NCI-H187 (cell line): ENCODE results near the gene PPIP5K1.
"Not testable (repeated sequence)": the region's sequence is repeated elsewhere in the genome, so short reads cannot be mapped to it uniquely, and the experiment has no call there.

Source experiments
- DNase-seq, 2 experiments: peaks; one replicate each; lab custom pipeline; 2025; lab: John Stamatoyannopoulos, UW

PPIP5K1 gene

DNA sequence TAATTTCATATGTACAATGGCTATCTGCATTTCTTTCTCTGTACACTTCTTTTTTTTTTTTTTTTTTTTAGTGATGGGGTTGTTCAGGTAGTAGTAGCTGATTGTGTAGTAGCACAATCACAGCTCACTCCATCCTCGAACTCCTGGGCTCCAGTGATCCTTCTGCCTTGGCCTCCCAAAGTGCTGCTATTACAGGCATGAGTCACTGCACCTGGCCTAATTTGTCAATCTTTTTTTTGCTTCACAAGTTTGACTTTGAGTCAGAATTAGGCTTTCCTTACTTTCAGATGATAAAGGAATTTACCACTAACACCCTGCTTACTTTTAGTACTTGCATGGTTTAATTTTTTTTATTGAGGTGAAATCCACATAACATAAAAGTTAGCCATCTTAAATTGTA lies 44.6 kb downstream of the PPIP5K1 start:
- DNase-seq = no peak

DNA sequence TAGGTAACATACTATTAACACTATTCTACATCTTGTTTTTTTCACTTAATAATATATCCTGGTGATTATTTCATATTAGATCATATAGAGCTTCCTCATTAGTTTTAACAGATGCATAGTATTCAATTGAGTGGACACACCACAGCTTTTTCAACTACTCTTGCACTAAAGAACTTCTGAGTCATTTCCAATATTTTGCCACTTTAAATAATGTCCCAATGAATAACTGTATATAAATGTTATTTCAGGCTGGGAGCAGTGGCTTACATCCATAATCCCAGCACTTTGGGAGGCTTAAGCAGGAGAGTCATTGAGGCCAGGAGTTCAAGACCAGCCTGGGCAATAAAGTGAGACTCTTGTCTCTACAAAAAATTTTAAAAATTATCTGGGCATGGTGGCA lies 45.7 kb downstream of the PPIP5K1 start:
- DNase-seq = no peak

DNA sequence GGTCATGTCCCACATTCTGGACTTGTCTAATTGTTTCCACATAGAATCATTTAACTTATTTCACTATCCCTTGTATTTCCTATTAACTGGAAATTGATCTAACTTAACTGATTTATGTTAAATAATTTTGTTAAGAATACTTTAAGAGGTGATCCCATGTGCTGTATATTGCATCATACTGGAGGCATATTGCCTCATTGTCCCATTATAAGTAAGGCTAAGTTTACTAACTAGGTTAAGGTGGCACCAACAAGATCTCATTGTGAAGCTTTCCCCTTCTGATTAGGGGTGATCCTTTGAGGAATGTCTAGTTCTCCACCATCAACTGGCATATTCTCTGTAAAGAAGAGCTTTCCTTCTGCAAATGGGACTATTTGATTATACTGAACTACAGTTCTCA lies 48.2 kb downstream of the PPIP5K1 start:
- no peak for DNase-seq

DNA sequence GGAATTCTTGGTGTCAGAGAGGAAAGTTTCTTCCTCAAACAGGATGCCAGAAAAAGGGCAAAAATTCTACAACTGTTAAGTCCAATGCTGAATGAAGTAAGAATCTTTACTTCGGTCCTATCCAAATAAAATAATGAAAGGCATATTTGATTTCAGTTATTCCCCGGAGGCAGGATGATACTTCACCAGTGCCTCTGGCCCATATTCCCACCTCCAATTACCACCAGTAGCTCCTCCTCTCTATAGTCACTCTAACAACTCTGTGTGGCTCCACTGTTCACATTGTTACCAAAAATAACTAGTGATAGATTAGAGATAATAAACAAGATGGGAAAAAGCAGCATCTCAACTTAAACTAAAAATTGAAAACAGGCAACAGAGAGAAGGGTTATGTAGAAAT lies 51.9 kb downstream of the PPIP5K1 start:
- no peak for DNase-seq

DNA sequence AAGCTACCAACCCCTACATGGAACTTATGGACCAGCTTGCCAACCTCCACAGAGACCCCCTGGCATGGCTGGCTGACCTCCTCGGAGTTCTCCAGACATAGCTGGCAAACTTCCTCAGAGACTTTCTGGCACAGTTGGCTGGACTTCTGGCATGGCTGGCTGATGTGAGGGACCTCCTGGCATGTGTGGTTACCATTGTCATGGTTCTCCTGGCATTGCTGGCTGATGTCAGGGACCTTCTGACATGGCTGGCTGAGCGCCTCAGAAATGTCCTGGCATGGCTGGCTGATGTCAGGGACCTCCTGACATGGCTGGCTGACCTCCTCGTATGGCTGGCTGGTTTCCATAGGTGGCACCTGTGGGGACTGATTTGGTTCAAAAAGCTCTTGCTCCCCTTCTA lies 55.1 kb downstream of the PPIP5K1 start:
- DNase-seq = no peak

DNA sequence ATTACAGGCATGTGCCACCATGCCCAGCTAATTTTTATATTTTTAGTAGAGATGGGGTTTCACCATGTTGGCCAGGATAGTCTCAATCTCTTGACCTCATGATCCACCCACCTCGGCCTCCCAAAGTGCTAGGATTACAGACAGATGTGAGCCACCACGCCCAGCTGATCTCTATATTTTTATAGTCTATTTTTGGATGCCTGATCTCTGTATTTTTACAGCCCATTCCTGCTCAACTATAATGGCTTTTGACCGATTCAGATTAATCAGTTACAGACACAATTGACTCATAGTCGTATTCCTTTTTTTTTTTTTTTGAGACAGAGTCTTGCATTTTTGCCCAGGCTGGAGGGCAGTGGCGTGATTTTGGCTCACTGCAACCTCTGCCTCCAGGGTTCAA lies 57.2 kb downstream of the PPIP5K1 start:
- not testable (repeated sequence) for DNase-seq

DNA sequence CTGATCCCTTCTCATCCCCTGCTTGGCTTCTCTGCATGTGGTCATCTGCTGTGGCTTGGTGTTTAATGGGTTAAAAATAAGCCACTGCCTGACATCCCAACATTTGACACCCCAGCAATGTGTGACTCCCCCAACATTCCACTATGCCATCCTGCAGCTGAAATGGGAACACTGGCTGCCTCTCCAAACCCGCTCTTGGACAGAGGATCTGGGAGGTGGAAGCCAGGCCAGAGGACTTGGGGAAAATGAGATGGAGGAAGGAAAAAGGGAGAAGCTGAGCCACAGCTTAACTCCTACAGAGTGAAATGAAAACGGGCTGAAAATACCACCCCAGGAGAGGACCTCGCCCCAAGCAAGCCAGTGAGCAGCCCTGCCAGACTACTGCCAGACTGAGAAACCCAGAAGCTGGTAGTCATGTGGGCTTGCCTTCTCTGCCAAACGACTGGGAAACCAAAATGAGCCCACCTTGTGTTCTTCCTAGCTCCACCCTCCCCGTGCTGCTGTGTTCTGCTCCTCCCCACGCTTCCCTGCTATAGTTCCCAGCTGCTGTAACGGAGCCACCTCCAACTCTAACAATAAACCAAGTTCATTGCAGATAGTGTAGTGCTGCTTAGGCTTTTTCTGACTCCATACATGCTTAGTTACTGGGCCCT lies 58.9 kb downstream of the PPIP5K1 start:
- no peak for DNase-seq

DNA sequence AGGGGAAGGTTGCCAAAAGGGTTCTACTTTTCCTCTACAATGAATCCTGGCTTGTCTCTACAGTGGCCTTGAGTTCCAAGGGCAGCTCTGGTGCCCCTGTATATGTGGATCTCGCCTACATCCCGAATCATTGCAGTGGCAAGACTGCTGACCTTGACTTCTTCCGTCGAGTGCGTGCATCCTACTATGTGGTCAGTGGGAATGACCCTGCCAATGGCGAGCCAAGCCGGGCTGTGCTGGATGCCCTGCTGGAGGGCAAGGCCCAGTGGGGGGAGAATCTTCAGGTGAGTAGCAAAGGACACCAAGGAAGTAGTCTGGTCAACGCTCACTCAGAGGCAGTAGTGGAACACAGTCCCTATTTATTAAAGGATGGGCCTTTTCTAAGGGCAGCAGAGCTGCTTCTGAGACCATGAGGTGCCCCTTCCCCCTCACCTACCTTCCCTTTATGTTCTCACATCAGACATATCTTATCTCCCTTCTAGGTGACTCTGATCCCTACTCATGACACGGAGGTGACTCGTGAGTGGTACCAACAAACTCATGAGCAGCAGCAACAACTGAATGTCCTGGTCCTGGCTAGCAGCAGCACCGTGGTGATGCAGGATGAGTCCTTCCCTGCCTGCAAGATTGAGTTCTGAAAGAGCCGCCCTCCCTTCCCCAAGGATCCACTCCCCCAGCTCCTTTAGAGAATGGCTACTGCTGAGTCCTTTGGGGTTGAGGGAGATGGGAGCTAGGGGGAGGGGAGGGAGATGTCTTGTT lies 60.2 kb downstream of the PPIP5K1 start:
- no peak for DNase-seq

DNA sequence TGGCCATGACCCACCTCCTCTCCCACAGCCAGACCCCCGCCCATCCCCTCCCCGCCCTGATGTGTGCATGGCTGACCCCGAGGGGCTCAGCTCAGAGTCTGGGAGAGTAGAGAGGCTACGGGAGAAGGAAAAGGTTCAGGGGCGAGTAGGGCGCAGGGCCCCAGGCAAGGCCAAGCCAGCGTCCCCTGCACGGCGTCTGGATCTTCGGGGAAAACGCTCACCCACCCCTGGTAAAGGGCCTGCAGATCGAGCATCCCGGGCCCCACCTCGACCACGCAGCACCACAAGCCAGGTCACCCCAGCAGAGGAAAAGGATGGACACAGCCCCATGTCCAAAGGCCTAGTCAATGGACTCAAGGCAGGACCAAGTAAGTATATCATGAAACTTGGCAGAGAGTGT lies 60.9 kb downstream of the PPIP5K1 start:
- no peak for DNase-seq

DNA sequence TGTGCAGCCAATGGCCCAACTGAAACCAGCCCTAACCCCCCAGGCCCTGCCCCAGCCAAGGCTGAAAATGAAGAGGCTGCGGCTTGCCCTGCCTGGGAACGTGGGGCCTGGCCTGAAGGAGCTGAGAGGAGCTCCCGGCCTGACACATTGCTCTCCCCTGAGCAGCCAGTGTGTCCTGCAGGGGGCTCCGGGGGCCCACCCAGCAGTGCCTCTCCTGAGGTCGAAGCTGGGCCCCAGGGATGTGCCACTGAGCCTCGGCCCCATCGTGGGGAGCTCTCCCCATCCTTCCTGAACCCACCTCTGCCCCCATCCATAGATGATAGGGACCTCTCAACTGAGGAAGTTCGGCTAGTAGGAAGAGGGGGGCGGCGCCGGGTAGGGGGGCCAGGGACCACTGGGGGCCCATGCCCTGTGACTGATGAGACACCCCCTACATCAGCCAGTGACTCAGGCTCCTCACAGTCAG lies 61.4 kb downstream of the PPIP5K1 start:
- no peak for DNase-seq

DNA sequence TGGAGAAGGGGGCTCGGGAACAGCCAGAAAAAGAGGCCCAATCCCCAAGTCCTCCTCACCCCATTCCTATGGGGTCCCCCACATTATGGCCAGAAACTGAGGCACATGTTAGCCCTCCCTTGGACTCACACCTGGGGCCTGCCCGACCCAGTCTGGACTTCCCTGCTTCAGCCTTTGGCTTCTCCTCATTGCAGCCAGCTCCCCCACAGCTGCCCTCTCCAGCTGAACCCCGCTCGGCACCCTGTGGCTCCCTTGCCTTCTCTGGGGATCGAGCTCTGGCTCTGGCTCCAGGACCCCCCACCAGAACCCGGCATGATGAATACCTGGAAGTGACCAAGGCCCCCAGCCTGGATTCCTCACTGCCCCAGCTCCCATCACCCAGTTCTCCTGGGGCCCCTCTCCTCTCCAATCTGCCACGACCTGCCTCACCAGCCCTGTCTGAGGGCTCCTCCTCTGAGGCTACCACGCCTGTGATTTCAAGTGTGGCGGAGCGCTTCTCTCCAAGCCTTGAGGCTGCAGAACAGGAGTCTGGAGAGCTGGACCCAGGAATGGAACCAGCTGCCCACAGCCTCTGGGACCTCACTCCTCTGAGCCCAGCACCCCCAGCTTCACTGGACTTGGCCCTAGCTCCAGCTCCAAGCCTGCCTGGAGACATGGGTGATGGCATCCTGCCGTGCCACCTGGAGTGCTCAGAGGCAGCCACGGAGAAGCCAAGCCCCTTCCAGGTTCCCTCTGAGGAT lies 62.0 kb downstream of the PPIP5K1 start:
- no peak for DNase-seq

DNA sequence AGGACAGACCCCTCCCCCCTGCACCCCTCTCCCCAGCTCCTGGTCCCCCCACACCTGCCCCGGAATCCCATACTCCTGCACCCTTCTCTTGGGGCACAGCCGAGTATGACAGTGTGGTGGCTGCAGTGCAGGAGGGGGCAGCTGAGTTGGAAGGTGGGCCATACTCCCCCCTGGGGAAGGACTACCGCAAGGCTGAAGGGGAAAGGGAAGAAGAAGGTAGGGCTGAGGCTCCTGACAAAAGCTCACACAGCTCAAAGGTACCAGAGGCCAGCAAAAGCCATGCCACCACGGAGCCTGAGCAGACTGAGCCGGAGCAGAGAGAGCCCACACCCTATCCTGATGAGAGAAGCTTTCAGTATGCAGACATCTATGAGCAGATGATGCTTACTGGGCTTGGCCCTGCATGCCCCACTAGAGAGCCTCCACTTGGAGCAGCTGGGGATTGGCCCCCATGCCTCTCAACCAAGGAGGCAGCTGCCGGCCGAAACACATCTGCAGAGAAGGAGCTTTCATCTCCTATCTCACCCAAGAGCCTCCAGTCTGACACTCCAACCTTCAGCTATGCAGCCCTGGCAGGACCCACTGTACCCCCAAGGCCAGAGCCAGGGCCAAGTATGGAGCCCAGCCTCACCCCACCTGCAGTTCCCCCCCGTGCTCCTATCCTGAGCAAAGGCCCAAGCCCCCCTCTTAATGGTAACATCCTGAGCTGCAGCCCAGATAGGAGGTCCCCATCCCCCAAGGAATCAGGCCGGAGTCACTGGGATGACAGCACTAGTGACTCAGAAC lies 62.8 kb downstream of the PPIP5K1 start:
- DNase-seq = no peak

DNA sequence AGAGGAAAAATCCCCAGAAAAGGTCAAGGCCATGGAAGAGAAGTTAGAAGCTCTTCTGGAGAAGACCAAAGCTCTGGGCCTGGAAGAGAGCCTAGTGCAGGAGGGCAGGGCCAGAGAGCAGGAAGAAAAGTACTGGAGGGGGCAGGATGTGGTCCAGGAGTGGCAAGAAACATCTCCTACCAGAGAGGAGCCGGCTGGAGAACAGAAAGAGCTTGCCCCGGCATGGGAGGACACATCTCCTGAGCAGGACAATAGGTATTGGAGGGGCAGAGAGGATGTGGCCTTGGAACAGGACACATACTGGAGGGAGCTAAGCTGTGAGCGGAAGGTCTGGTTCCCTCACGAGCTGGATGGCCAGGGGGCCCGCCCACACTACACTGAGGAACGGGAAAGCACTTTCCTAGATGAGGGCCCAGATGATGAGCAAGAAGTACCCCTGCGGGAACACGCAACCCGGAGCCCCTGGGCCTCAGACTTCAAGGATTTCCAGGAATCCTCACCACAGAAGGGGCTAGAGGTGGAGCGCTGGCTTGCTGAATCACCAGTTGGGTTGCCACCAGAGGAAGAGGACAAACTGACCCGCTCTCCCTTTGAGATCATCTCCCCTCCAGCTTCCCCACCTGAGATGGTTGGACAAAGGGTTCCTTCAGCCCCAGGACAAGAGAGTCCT lies 63.6 kb downstream of the PPIP5K1 start:
- no peak for DNase-seq

DNA sequence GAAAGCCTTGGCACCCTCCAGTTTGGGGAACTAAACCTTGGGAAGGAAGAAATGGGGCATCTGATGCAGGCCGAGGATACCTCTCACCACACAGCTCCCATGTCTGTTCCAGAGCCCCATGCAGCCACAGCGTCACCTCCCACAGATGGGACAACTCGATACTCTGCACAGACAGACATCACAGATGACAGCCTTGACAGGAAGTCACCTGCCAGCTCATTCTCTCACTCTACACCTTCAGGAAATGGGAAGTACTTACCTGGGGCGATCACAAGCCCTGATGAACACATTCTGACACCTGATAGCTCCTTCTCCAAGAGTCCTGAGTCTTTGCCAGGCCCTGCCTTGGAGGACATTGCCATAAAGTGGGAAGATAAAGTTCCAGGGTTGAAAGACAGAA lies 64.9 kb downstream of the PPIP5K1 start:
- DNase-seq = no peak

DNA sequence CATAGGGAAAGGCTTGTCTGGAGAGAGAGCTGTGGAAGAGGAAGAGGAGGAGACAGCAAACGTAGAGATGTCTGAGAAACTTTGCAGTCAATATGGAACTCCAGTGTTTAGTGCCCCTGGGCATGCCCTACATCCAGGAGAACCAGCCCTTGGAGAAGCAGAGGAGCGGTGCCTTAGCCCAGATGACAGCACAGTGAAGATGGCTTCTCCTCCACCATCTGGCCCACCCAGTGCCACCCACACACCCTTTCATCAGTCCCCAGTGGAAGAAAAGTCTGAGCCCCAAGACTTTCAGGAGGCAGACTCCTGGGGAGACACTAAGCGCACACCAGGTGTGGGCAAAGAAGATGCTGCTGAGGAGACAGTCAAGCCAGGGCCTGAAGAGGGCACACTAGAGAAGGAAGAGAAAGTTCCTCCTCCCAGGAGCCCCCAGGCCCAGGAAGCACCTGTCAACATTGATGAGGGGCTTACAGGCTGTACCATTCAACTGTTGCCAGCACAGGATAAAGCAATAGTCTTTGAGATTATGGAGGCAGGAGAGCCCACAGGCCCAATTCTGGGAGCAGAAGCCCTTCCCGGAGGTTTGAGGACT lies 65.7 kb downstream of the PPIP5K1 start:
- no peak for DNase-seq

DNA sequence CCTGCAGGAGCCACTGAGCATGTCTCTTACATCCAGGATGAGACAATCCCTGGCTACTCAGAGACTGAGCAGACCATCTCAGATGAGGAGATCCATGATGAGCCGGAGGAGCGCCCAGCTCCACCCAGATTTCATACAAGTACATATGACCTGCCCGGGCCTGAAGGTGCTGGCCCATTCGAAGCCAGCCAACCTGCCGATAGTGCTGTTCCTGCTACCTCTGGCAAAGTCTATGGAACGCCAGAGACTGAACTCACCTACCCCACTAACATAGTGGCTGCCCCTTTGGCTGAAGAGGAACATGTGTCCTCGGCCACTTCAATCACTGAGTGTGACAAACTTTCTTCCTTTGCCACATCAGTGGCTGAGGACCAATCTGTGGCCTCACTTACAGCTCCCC lies 66.4 kb downstream of the PPIP5K1 start:
- no peak for DNase-seq

DNA sequence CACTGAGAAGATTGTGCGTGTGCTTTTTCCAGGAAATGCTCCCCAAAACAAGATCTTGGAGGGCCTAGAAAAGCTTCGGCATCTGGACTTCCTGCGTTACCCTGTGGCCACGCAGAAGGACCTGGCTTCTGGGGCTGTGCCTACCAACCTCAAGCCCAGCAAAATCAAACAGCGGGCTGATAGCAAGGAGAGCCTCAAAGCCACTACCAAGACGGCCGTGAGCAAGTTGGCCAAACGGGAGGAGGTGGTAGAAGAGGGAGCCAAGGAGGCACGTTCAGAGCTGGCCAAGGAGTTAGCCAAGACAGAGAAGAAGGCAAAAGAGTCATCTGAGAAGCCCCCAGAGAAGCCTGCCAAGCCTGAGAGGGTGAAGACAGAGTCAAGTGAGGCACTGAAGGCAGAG lies 67.8 kb downstream of the PPIP5K1 start:
- DNase-seq = no peak

DNA sequence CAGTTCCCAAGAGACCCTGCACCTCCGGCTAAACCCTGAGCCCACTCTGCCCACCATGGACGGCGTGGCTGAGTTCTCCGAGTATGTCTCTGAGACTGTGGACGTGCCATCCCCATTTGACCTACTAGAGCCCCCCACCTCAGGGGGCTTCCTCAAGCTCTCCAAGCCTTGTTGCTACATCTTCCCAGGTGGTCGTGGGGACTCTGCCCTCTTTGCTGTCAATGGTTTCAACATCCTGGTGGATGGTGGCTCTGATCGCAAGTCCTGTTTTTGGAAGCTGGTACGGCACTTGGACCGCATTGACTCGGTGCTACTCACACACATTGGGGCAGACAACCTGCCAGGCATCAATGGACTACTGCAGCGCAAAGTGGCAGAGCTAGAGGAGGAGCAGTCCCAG lies 68.6 kb downstream of the PPIP5K1 start:
- no peak for DNase-seq

DNA sequence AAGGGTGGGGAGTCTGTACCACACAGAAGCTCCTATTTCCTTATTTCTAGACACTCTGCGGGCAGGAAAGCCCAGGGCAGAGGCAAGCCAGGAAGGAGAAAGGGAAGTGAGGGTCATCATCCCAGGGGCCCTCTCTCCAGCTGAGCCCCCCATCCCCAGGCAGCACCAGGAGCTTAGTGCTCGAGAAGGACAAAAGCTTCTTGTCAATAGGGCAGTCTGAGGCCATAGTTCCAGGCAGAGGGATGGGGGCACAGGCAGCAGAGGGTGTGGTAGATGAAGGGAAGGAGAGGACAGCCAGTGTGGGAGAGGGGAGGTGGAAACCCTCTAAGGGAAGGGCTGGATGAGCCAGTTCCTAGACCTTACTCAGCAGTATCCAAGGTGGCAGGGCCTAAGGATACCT lies 69.9 kb downstream of the PPIP5K1 start:
- no peak for DNase-seq

DNA sequence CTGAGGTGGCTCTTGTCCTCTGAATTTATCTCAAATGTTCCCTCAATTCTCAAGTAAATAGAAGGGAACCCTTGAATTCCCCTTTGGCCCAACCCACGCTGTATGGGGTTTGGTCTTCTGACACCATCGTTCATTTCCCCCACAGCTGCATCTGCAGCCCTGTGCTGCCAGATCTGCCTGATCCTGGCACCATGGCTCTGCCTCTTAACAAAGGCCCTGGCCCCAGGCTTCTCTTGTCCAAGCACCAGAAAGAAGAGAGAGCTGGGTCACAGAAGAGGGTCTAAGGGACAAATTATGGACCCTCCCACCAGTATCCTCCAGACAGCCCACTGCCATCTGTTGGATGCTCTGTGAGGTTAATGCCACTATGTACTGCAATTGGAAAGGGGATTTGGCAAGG lies 70.8 kb downstream of the PPIP5K1 start:
- no peak for DNase-seq

DNA sequence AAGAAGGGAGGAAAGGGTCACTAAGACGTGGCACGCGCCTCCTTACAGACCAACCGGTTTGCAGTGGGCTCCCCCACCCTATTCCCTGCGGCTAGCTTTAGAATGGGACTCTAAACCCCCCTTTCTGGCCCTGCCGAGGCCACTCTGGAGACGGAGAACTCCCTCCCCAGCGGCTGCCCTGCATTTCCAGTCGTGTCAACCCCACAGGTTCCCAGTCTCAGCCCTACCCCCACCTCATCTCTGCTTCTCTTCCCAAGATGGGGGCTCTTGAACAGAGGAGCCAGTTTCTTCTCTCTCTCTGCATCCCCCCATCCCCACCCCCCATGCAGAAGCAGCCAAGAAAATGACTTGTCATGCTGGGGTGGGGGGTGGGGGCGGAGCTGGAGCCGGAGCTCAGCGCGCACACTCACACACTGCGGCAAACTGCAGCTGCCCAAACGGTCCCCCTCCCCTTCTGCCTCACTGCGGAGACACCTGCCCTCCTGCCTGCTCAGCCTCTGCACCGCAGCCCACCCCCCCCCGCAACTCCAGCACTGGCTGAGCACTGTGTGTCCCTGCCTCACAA lies 71.7 kb downstream of the PPIP5K1 start:
- DNase-seq = peak; percentile 4 to 41
